K562 (cell line): Measurements from ENCODE around the gene BLOC1S4. TPM values are rescaled to one million over a fixed set of nuclear protein-coding genes. Genes with fewer than 3 reads are reported as not detected.

Source experiments
- ATAC-seq: fragments of 200-7000 bp; cut with Tn5 transposase; 3 replicates; pipeline ENCODE4 v1.9.1; 2020; ENCODE audit warnings: moderate library complexity
- BruUV-seq: library from RNA; stranded (reverse); fragments of 400-500 nt; replicated peaks from 2 replicates; lab custom pipeline; 2021; lab: Mats Ljungman, UMichigan
- CTCF ChIA-PET: fragments of 300-600 bp; formaldehyde crosslinking; extraction: SDS; loops from one replicate; lab custom pipeline; 2021; ENCODE audit warnings: low intra/inter-chr PET ratio; lab: Yijun Ruan, JAX
- POLR2A ChIA-PET: fragments of 300-600, 350-650 bp; sonication (Branson Sonifier 250); formaldehyde crosslinking; extraction: SDS; loops from one replicate; lab custom pipeline; 2021; ENCODE audit warnings: antibody characterized with exemption, inconsistent platforms; lab: Yijun Ruan, JAX
- DNase-seq, 4 experiments: peaks; one replicate each; pipeline versions ENCODE4 v3.0.0 to v3.0.0-alpha.2; 2011 to 2018; ENCODE audit warnings: low spot score in 3 of 4, mixed read lengths in 3 of 4; ENCODE audit errors: extremely low read depth in 1 of 4
- FAIRE-seq: peaks from 2 replicates; lab custom pipeline; 2011; peaks lifted over from hg19 to GRCh38; lab: Jason Lieb, UNC
- H2AFZ ChIP-seq: 2 replicates; pipeline ENCODE4 v1.6.0; 2011; ENCODE audit warnings: low read depth, low read length, control low read depth, inconsistent platforms
- H3K27ac ChIP-seq: fragments of 200-600 bp; 3 replicates; pipeline ENCODE4 v1.8.0; 2011; ENCODE audit warnings: low read depth, mild to moderate bottlenecking, control low read depth, inconsistent platforms, low read length, moderate library complexity, mixed read lengths; ENCODE audit errors: extremely low read depth
- H3K27me3 ChIP-seq, 2 experiments: fragments of 300-600 bp in 1 of 2; 2 replicates in 1 of 2; 3 replicates in 1 of 2; pipeline versions ENCODE4 v1.6.0 to v1.8.0; 2011; ENCODE audit warnings: inconsistent platforms in 2 of 2, low read length in 2 of 2, mild to moderate bottlenecking in 1 of 2, mixed read lengths in 1 of 2, moderate library complexity in 1 of 2; ENCODE audit not compliant: control insufficient read depth in 2 of 2, insufficient read depth in 2 of 2
- H3K36me3 ChIP-seq: fragments of 300-600 bp; 3 replicates; pipeline ENCODE4 v1.8.0; 2011; ENCODE audit warnings: mild to moderate bottlenecking, low read length, inconsistent platforms; ENCODE audit not compliant: control insufficient read depth, insufficient read depth
- H3K4me1 ChIP-seq, 2 experiments: fragments of 200-600 bp in 1 of 2; replicated peaks in 1 of 2; 2 replicates in 1 of 2; 3 replicates in 1 of 2; pipeline versions ENCODE4 v1.5.1 to v1.8.0; 2011; ENCODE audit warnings: inconsistent platforms in 2 of 2, low read length in 2 of 2, mild to moderate bottlenecking in 1 of 2, mixed read lengths in 1 of 2, moderate library complexity in 1 of 2; ENCODE audit not compliant: control insufficient read depth in 2 of 2, insufficient read depth in 2 of 2
- H3K4me2 ChIP-seq: 2 replicates; pipeline ENCODE4 v1.6.1; 2011; ENCODE audit warnings: low read length, control low read depth, inconsistent platforms, mixed read lengths; ENCODE audit not compliant: insufficient read depth
- H3K4me3 ChIP-seq: fragments of 200-600 bp; sonication (generic), shearing (Covaris generic); 2 replicates; pipeline ENCODE4 v1.5.1; 2016; ENCODE audit warnings: control low read depth, inconsistent platforms
- H3K79me2 ChIP-seq: fragments of 200-600 bp; 3 replicates; pipeline ENCODE4 v1.8.0; 2011; ENCODE audit warnings: low read length, inconsistent platforms; ENCODE audit not compliant: control insufficient read depth, insufficient read depth
- H3K9ac ChIP-seq, 2 experiments: 2 replicates each; pipeline versions ENCODE4 v1.6.0 to v1.6.1; 2011; ENCODE audit warnings: low read depth in 2 of 2, low read length in 2 of 2, control low read depth in 1 of 2, inconsistent platforms in 1 of 2, mild to moderate bottlenecking in 1 of 2, mixed read lengths in 1 of 2; ENCODE audit not compliant: insufficient read depth in 1 of 2
- H3K9me1 ChIP-seq: one replicate; pipeline ENCODE4 v1.6.0; 2011; ENCODE audit warnings: inconsistent platforms, mild to moderate bottlenecking, low read length, moderate library complexity; ENCODE audit not compliant: control insufficient read depth, insufficient read depth
- H3K9me3 ChIP-seq: replicated peaks from 2 replicates; pipeline ENCODE4 v1.5.1; 2011; ENCODE audit warnings: low read depth, low read length, inconsistent platforms; ENCODE audit not compliant: control insufficient read depth, insufficient read depth
- H4K20me1 ChIP-seq: replicated peaks from 2 replicates; pipeline ENCODE4 v1.6.1; 2011; ENCODE audit warnings: low read length, inconsistent platforms, mixed read lengths; ENCODE audit not compliant: control insufficient read depth, insufficient read depth
- ATF6 ChIP-seq: sonication (generic); formaldehyde crosslinking; IDR thresholded peaks from 2 replicates; pipeline ENCODE4 v1.4.0; 2020; ENCODE audit warnings: mild to moderate bottlenecking, missing genetic modification reagents
- ELF4 ChIP-seq: fragments of 450-650 bp; formaldehyde crosslinking; IDR thresholded peaks from 2 replicates; pipeline ENCODE4 v1.4.0; 2022; ENCODE audit warnings: missing genetic modification characterization
- HDAC6 ChIP-seq: IDR thresholded peaks from 2 replicates; pipeline ENCODE4 v1.6.1; 2012; ENCODE audit warnings: low read depth, mild to moderate bottlenecking, control low read depth, inconsistent platforms, low read length, moderate library complexity
- KDM1A ChIP-seq, 2 experiments: fragments of 450-650 bp; IDR thresholded peaks; 2 replicates each; pipeline ENCODE4 v1.6.1; 2016; ENCODE audit warnings: mild to moderate bottlenecking in 2 of 2
- TEAD1 ChIP-seq, 2 experiments: fragments of 450-650 bp in 1 of 2; sonication (generic) in 1 of 2; formaldehyde crosslinking; IDR thresholded peaks; 2 replicates each; pipeline versions ENCODE4 v1.4.0 to v1.8.0; 2020 to 2022; ENCODE audit warnings: mild to moderate bottlenecking in 2 of 2, missing genetic modification reagents in 1 of 2
- TFE3 ChIP-seq: fragments of 450-650 bp; formaldehyde crosslinking; IDR thresholded peaks from 2 replicates; pipeline ENCODE4 v1.4.0; 2020; ENCODE audit warnings: mild to moderate bottlenecking, mixed read lengths
- ZNF444 ChIP-seq: fragments of 250-450 bp; sonication (Bioruptor Pico); IDR thresholded peaks from 2 replicates; pipeline ENCODE4 v1.4.0; 2020; ENCODE audit warnings: mild to moderate bottlenecking, moderate library complexity
- WGBS: fragments of 100-300 bp; shearing (Covaris generic); methylation state at CpG from one replicate; pipeline ENCODE4 v1.1.6; 2016; ENCODE audit warnings: low coverage, mixed read lengths; ENCODE audit not compliant: insufficient coverage; ENCODE audit errors: missing lambda C conversion rate; 5-methylcytosine and 5-hydroxymethylcytosine counted together
- in situ Hi-C: fragments of 300-500 bp; cut with MboI; formaldehyde crosslinking; loops from 4 replicates; pipeline ENCODE4 v1.15.0; 2018; ENCODE audit warnings: inconsistent platforms, mixed read lengths
- intact Hi-C: fragments of 100-400 bp; cut with micrococcal nuclease; formaldehyde crosslinking; loops from 2 replicates; pipeline ENCODE4 v1.14.2; 2022
- polyA plus RNA-seq, 8 experiments: library from polyadenylated mRNA; depleted of rRNA in 4 of 8; stranded (reverse) in 5 of 8; unstranded in 3 of 8; fragments of >200 nt; fragmentation: Nextera tagmentation in 2 of 8; fragmentation: Illumina TruSeq in 1 of 8; extraction: Ambion mirVana in 2 of 8; extraction: Trizol in 1 of 8; gene quantifications; 2 replicates each; pipeline versions ENCODE4 v1.2.1 to v1.2.3, GENCODE V29; 2011 to 2014; ENCODE audit warnings: inconsistent platforms in 1 of 8, missing spikeins in 1 of 8
- total RNA-seq, 7 experiments: library from RNA; depleted of rRNA in 6 of 7; stranded (reverse); fragments of >200 nt in 6 of 7; fragmentation: Illumina TruSeq in 2 of 7; extraction: Trizol in 2 of 7; gene quantifications; 2 replicates each; pipeline versions ENCODE4 v1.2.1 to v1.2.3, GENCODE V29; 2011 to 2021; ENCODE audit warnings: low replicate concordance in 1 of 7

The BLOC1S4 gene
- total and polyA plus RNA-seq, 9 of the 15 experiments (the other 6 are each of a cell fraction or from before 2014, with no cell fraction given), result 3.1 to 31.6 (median 11.2) TPM

GRCh38 chr4:6724421-6725111 lies 8.6 kb downstream of the BLOC1S4 start:
- WGBS, result 61% methylated on average over 18 of the region's 21 CpGs
- ChIA-PET POLR2A (no interaction called here), CTCF (no interaction called here)
- peak overlapping the region in 1 of 2 experiments; percentile 75; a peak in 2 of 4 replicates for H3K9ac ChIP-seq
- in situ Hi-C loops (loop anchor here (5.0 kb wide), 3 partner anchors 43 to 348 kb away; no protein-coding TSS in a partner anchor), intact Hi-C loops (no loop called here)
- peaks cover 11 to 50% of the 10 kb centered on the region in 2 experiments; a peak in 4 of 5 replicates for H3K4me1 ChIP-seq
- TF ChIP-seq ELF4 (CRISPR knock-in tag) (no peak), TFE3 (no peak), KDM1A (IDR thresholded peaks at IDR 0.05) (no peak), HDAC6 (no peak), ATF6 (CRISPR knock-in tag) (no peak), TEAD1 (CRISPR knock-in tag; IDR thresholded peaks at IDR 0.05) (no peak), ZNF444 (no peak)
- no peak overlapping the region for H3K27ac ChIP-seq
- no peaks in the 10 kb centered on the region for H3K36me3 ChIP-seq
- peak overlapping the region; percentile 56; the same call in 1 of the 2 replicates for H2AFZ ChIP-seq
- H3K27me3 ChIP-seq, result no peaks in the 10 kb centered on the region
- H3K4me2 ChIP-seq, result no peak overlapping the region
- DNase-seq, result peak in 1 of 4 experiments; percentile 4
- no peaks in the 10 kb centered on the region for H3K9me3 ChIP-seq
- no peaks in the 10 kb centered on the region for H3K9me1 ChIP-seq
- no peaks in the 10 kb centered on the region for H3K79me2 ChIP-seq
- no peaks in the 10 kb centered on the region for H4K20me1 ChIP-seq
- no peak for ATAC-seq
- FAIRE-seq, result no peak
- no peak overlapping the region for H3K4me3 ChIP-seq
- BruUV-seq, result no TSS peak
